HG03378 (cell line): Measurements from ENCODE around the gene MAML2.
A peak's percentile ranks its signal among the peaks of the same experiment; 100 is the strongest.
"Not testable (repeated sequence)": the region's sequence is repeated elsewhere in the genome, so short reads cannot be mapped to it uniquely, and the experiment has no call there.

Source experiments
- ATAC-seq: cut with Tn5 transposase; IDR thresholded peaks from one replicate; pipeline ENCODE4 v1.9.1; 2021; ENCODE audit warnings: mild to moderate bottlenecking, moderate library complexity; ENCODE audit not compliant: unreplicated experiment

MAML2 gene

GRCh38 chr11:96293598-96294021 lies 49.4 kb downstream of the MAML2 start:
- ATAC-seq: peak; percentile 96

- no peak for ATAC-seq
Measured at GRCh38 chr11:96293109-96293508, 49.9 kb downstream of the MAML2 start.

DNA sequence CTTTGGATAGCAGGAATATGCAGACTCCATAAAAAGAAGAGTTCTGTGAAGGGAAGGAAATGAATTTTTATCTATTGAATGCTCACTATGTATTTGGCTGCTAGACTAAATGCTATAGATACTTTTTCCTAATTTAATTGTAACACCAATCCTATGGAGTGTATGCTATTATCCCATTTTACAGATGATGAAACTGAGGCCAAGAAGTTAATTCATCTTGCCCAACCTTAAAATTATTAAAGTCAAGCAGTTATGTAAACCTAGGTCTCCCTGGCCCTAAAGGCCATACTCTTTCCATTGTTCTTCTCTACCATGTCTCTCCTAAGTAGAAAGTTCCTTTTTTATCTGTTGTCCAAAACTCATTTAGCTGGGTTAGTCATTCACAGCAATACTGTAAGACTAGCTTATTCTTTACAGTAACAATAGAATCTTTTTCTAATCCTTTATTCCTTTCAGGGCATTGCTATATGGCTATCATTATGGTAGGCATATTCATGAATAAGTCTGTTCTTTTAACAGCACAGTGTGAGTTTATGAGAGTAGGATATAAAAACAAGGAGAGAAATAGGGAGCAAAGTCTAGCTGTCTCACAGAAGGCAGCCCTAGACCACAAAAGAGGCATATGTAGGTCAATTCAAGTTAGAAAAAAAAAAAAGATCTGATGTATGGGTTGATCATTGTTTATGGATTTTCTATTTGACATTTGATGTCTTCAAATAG lies 50.5 kb downstream of the MAML2 start:
- no peak for ATAC-seq

DNA sequence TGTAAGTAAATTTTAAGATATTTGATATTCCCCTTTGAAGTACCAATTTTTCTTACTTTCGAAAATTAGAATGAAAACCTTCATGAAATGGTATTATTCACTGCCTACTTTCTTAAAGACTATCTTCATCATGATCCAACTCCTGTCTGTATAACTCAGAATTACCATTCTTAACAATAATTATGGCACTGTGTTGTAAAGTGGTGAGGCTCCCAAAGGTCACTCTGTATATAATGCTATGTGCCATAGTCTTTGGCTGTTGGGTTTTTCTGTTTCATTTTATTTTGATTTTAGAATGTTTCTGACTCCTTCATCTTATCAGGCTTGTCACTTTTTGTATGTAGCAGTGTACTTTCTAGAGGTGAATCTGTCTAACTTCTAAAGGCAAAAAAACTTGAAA lies 52.4 kb downstream of the MAML2 start:
- ATAC-seq: no peak

DNA sequence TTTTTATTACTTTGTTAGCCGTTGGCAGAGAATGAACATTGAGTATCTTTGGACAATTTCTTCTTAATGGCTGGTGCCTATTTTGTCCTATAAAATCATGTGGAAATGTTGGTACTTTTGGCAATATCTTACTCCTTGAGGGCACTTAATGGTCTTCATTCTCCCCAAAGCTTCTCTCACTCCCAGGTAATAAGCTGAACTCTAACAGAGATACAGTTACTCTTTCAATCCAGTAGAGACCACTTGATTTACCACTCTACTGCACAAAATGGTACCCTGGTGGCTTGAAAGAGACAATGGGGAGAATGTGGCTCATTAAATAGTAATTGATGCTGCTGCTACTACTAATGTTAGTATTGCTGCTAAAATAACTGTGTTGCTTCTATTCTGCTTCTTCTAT lies 53.0 kb downstream of the MAML2 start:
- no peak for ATAC-seq

DNA sequence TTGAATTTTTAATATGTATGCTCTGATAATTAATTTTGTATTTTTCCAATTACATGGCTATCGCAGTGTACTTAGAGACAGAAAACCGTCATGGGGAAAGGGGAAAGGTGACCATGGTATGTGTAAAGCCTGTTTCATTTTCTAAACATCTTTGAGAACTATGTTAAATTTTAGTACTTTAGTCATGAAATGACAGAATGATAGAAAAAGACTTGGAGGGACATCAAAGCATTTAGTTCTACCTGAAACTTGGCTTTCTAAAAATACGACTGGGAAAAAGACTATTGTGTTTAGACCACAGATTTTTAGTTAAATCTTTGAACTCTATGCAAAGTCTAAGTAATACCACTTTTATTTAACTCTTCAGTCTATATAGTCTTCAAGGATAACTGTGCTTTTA lies 54.1 kb downstream of the MAML2 start:
- no peak for ATAC-seq

DNA sequence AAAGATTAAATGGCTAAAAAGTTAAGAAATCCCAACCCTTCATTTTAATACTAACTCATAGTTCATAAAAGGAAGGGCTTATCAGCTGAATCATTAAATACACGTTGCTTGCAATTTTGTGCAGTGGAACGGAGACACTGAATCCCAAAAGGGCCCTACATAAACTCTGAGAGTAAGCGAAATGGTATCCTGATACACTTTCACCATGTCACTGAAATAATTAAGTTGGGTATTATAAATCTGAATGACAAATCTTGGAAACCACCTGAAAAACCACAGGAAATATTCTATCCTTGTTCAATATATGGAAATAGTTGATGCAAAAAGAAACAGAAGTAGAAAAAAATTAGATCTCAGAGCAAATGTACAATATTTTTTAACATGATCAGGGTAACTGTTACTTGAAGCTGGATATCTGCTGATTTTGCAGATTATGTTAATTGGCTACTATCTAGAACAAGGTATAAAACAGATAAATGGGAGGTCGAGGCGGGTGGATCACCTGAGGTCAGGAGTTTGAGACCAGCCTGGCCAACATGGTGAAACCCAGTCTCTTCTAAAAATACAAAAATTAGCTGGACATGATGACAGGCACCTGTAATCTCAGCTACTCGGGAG lies 55.1 kb downstream of the MAML2 start:
- ATAC-seq: no peak

DNA sequence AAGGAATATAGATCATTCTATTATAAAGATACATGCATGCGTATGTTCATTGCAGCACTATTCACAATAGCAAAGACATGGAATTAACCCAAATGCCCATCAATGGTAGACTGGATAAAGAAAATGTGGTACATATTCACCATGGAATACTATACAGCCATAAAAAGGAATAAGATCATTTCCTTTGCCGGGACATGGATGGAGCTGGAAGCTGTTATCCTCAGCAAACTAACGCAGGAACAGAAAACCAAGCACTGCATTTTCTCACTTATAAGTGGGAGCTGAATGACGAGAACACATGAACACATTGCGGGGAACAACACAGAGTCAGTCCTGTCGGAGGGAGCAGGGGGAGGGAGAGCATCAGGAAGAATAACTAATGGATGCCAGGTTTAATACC lies 57.0 kb downstream of the MAML2 start:
- not testable (repeated sequence) for ATAC-seq

DNA sequence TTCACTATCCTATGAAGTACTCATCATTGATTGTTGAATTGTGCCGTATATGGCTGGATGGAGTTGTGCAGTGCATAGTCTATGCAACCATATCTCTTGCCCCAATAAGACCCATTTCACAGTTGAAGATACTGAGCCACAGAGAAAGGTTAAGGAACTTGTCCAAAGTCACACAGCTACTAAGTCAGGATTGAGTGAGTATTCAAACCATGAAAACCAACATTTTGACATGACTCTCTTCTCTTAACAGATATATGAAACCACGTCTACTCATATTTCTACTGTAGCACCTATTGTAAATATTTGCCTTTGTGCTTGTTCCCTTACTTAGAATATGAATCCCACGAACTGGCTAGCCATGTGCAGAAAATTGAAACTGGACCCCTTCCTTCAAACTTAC lies 58.1 kb downstream of the MAML2 start:
- ATAC-seq: no peak

GRCh38 chr11:96284401-96284800 lies 58.6 kb downstream of the MAML2 start:
- no peak for ATAC-seq

- no peak for ATAC-seq
Measured at GRCh38 chr11:96282625-96283220, 60.3 kb downstream of the MAML2 start.

DNA sequence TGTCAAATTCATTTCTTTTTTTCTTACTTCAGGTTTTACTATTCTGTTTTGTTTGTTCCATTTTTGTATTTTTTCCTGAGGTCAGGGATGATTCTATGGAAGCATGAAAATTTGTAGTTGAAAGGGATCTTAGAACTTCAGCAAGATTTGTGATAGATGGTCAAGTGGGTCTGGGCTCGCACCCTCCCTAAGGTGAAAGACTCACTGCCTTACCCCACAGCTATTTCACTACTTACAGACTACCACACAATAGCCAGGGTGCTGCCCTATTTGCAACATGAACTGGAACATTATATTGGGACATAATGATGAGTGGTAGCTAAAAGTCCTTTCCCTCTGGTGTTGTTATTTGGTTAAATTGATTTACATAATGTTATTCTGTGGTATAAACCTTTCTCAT lies 62.6 kb downstream of the MAML2 start:
- ATAC-seq: no peak

DNA sequence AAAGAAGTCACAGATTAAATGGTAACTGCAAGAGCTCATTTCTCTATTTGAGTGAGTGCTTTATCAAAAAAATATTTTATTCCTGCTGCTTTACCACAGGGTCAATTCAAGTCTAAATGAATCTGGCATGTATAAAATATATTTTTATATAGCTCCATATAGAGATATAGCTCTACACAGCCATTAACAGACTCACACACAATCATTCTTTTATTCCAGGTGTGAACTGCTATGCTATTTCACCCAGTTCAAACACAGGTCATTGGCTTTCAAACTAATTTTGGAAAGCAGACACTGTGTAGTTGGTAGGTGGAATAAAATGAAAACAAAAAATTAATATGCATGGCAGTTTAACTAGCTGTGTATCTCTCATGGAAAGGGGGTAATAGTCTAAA lies 63.1 kb downstream of the MAML2 start:
- ATAC-seq: no peak

GRCh38 chr11:96279018-96279895 lies 63.7 kb downstream of the MAML2 start:
- no peak for ATAC-seq

DNA sequence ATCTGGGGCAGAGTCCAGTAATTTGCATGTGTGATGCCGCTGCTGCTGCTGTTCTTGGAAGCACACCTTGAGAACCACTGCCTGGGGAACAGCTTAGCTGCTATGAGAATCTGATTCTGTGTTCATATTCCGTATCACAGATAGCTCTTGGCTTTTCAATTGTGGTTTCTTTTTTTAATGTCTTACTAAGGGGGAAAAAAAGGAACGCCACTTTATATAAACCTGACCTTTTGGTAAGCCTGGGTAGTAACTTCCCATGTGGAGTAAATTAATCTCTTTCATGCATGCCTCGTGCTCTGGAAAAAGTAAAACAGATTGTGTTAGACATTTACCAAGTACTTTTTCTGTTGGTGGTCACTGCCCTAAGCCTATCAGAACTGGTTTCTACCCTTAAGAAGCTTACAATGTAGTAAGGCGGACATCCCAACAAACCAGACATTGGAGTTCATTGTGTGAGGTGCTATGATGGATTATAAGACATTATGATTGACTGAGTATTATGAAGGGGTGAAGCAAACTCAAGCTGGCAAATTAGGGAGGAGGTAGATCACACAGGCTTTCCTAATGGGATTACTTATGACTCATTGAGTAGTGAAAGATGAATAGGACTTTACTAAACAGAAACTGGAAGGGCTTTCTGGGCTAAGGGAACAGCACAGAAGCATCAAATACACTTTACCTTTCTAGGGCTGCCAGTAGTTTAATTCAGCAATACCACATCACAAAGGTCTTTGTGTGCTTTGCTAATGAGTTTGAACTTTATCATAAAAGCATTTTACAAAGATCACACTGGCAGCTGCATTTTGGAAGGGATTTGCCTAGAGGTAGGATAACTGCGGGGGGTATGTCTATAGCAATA lies 64.7 kb downstream of the MAML2 start:
- no peak for ATAC-seq

DNA sequence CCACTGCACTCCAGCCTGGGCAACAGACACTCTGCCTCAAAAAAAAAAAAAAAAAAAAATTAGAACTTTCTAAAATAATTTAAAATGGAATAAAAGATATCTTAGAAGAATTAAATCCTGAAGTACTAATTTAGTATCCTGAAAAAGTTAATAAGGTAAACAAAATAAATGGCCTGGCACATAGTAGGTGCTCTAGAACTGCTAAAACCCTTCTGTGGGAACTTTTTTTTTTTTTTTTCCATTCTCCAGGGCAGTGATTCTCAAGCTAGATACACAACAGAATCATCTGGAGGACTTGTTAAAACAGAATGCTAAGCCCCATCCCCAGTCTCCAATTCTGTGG lies 65.3 kb downstream of the MAML2 start:
- ATAC-seq: no peak

DNA sequence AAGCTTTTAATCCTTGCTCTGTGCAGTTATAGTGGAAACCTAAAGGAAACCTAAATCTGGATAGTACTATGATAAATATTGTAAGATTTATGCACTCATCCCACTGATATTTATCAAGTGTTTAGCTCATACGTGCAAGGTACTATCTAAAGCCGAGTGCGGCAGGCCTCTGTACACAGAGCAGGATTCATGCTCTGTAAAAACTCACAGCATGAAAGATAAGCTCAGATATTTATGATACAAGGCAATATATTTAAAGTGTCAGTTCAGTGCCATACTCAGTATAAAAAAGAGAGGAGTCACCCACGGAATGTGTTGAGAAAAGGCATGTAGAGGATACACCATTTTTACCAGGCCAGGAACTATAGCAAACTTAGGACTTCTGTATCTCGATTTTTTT lies 66.2 kb downstream of the MAML2 start:
- ATAC-seq: no peak

DNA sequence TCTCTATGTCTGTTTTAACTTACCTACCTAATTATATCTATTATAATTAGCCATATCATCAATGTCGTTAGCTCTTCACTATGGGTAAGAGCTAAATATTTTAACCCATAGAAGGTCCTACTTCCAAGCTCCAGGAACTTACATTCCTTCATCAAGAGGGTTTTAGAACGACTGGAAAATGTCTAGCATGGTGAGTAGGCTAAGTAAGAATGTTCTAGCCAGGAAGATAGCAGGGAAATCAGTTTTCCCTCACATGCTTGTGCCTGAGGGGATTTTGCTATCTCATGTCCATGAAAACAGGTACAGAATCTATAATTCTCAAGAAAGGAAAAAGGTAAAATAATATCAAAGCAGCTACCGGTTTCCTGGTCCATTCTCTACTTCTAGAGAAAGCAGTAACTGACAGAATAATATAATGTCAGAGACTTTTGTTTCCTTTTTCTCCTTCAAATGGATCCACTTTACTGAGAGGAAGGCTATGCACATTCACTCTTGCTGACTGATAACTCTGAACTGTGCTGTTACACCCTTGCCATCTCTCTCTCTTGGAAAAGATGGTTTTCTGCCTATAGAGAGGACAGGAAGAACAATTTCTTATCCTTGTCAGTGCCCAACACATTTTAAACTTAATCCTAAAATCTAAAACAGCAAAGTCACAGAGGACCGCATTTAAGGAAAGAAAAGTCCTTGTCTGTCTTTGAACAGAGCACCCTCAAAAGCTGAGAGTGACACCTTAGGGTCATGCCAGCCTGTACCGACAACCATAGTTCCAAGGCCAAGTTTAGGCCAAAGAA lies 67.0 kb downstream of the MAML2 start:
- ATAC-seq: no peak

GRCh38 chr11:96273507-96273906 lies 69.5 kb downstream of the MAML2 start:
- no peak for ATAC-seq
